ENCODE data around the gene NUP98.
"Not testable (repeated sequence)": the region's sequence is repeated elsewhere in the genome, so short reads cannot be mapped to it uniquely, and the experiment has no call there.

- not testable (repeated sequence) for TF ChIP-seq HDGF (IDR thresholded peaks at IDR 0.05; ENCODE audit: borderline replicate concordance); L3MBTL2 (conservative IDR thresholded peaks at IDR 0.05); PKNOX1 (IDR thresholded peaks at IDR 0.05)
Measured at GRCh38 chr11:3643102-3643546, 154.2 kb downstream of the NUP98 start.

All from HEK293T (cell line).